Tibial artery (tissue), 4 donors: ENCODE results near the gene CITED2.

Experiments used
- DNase-seq, 2 donors: peaks; one replicate each; pipeline ENCODE4 v3.0.0-alpha.2; 2019
- H3K27ac ChIP-seq, 2 donors: fragments of 200-600 bp; sonication (generic) in 1 of 2; 1 replicate in 1 of 2; 2 replicates in 1 of 2; pipeline ENCODE4 v1.5.1; 2018 to 2019; ENCODE audit warnings: mild to moderate bottlenecking in 1 of 2
- H3K27me3 ChIP-seq, 2 donors: fragments of 200-600 bp; sonication (generic) in 1 of 2; one replicate each; pipeline versions ENCODE4 v1.5.1 to v1.6.0; 2016 to 2019
- H3K36me3 ChIP-seq, 3 donors: fragments of 200-600 bp; sonication (generic) in 2 of 3; one replicate each; pipeline ENCODE4 v1.5.1; 2016 to 2019; ENCODE audit warnings: mild to moderate bottlenecking in 2 of 3
- H3K4me1 ChIP-seq, 4 donors: fragments of 200-600 bp; sonication (generic) in 2 of 4; 1 replicate in 3 of 4; 2 replicates in 1 of 4; pipeline ENCODE4 v1.5.1; 2016 to 2019
- H3K4me3 ChIP-seq, 2 donors: fragments of 200-600 bp; sonication (generic) in 1 of 2; 1 replicate in 1 of 2; 2 replicates in 1 of 2; pipeline ENCODE4 v1.5.1; 2018 to 2019; ENCODE audit warnings: mild to moderate bottlenecking in 2 of 2
- H3K9me3 ChIP-seq, 3 donors: fragments of 200-600 bp; sonication (generic) in 1 of 3; one replicate each; pipeline ENCODE4 v1.5.1; 2016 to 2019
- CTCF ChIP-seq, 2 experiments: fragments of 200-600 bp in 1 of 2; fragments of 450-650 bp in 1 of 2; IDR thresholded peaks; one replicate each; pipeline ENCODE4 v1.5.1; 2017 to 2019; ENCODE audit warnings: antibody characterized with exemption in 2 of 2, mild to moderate bottlenecking in 1 of 2, moderate library complexity in 1 of 2
- intact Hi-C: fragments of 100-400 bp; cut with DNase I; formaldehyde crosslinking; loops from one replicate; pipeline ENCODE4 v1.15.0; 2023; ENCODE audit warnings: low total_unique reads

The CITED2 gene

GRCh38 chr6:139334806-139335446, 39.5 kb downstream of the CITED2 start:
- Histone ChIP-seq H3K27ac (peak overlapping the region; percentile 40 to 42), H3K4me3 (no peak overlapping the region), H3K27me3 (no peaks in the 10 kb centered on the region), H3K9me3 (no peaks in the 10 kb centered on the region), H3K36me3 (no peaks in the 10 kb centered on the region), H3K4me1 (peaks cover 0 to 34% (median 12%) of the 10 kb centered on the region in 4 donors)
- TF ChIP-seq CTCF (IDR thresholded peaks at IDR 0.05), result no peak
- intact Hi-C loops, result no loop called here
- DNase-seq, result no peak

- no peaks in the 10 kb centered on the region for H3K36me3 ChIP-seq
- H3K4me3 ChIP-seq, result no peak overlapping the region
- DNase-seq, result no peak
- H3K27ac ChIP-seq, result no peak overlapping the region
- intact Hi-C loops, result no loop called here
- H3K9me3 ChIP-seq, result no peaks in the 10 kb centered on the region
- H3K4me1 ChIP-seq, result peaks cover 0 to 23% (median 4%) of the 10 kb centered on the region in 4 donors
- TF ChIP-seq CTCF (IDR thresholded peaks at IDR 0.05), result no peak
- H3K27me3 ChIP-seq, result no peaks in the 10 kb centered on the region
These were observed 43.5 kb downstream of the CITED2 start for GRCh38 chr6:139330826-139331500.

- Histone ChIP-seq H3K4me1 (peaks cover 0 to 16% (median 2%) of the 10 kb centered on the region in 4 donors), H3K36me3 (no peaks in the 10 kb centered on the region), H3K4me3 (no peak overlapping the region), H3K27ac (no peak overlapping the region), H3K9me3 (no peaks in the 10 kb centered on the region), H3K27me3 (no peaks in the 10 kb centered on the region)
- no peak for DNase-seq
- intact Hi-C loops, result no loop called here
- TF ChIP-seq CTCF (IDR thresholded peaks at IDR 0.05), result no peak
These were observed 44.1 kb downstream of the CITED2 start for GRCh38 chr6:139330306-139330705.

- intact Hi-C loops, result no loop called here
- no peak for TF ChIP-seq CTCF (IDR thresholded peaks at IDR 0.05)
- H3K4me1 ChIP-seq, result peaks cover 0 to 6% (median 0%) of the 10 kb centered on the region in 4 donors
These were observed 45.2 kb downstream of the CITED2 start for GRCh38 chr6:139329224-139329623.

GRCh38 chr6:139327038-139327437, 47.4 kb downstream of the CITED2 start:
- DNase-seq, result no peak
- H3K27ac ChIP-seq, result no peak overlapping the region
- H3K4me3 ChIP-seq, result no peak overlapping the region
- no peaks in the 10 kb centered on the region for H3K36me3 ChIP-seq
- no peaks in the 10 kb centered on the region for H3K27me3 ChIP-seq
- no peak for TF ChIP-seq CTCF (IDR thresholded peaks at IDR 0.05)
- intact Hi-C loops, result no loop called here
- no peaks in the 10 kb centered on the region for H3K9me3 ChIP-seq
- no peaks in the 10 kb centered on the region for H3K4me1 ChIP-seq

More at GRCh38 chr6:139329224-139329623, 45.2 kb downstream of the CITED2 start:
- Histone ChIP-seq H3K27ac (no peak overlapping the region), H3K36me3 (no peaks in the 10 kb centered on the region), H3K4me3 (no peak overlapping the region), H3K27me3 (no peaks in the 10 kb centered on the region), H3K9me3 (no peaks in the 10 kb centered on the region)
- no peak for DNase-seq
